Activated naive CD4-positive, alpha-beta T cell treated with Interleukin-2 at 50 U/mL for 16 hours (primary cell): ENCODE results near the gene SLC6A11.

ENCODE experiments used
- DNase-seq: peaks from one replicate; pipeline ENCODE4 v3.0.0-alpha.2; 2020

SLC6A11 gene

DNA sequence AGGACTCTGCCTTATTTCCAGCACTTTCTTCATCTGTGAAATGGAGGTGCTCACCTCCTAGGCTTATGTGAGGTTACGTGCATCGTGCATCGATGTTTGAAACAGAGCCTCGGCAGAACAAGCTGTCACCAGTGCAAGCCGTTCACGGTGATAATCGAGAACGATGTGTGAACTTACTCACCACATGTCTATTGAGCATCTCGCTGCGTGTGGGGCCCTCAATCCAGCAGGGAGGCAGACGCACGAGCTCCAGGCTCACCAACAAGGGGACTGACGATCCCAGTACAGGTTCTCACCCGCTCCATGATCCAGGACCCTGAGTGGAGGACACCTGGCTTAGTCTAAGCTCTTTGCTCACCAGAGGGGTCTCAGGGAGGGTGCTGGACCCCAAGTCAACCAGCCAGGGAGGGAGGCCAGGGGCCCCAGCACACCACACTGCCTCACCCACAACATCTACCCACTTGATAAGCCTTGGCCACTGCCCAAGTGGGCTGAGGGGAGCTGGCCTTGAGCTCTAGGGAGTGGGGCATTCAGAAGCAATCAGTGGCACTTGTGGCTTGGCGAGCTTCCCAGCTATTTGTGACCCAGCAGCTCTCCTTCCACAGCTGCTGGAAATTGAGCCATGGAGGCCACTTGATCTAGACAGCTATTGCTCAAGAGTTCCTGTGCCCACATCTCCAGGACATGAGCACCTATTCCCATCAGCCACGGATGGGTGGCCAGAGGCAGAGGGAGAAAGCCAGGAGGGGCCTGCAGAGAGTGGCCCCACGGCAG, 142.1 kb downstream of the SLC6A11 start:
- DNase-seq, result no peak

DNA sequence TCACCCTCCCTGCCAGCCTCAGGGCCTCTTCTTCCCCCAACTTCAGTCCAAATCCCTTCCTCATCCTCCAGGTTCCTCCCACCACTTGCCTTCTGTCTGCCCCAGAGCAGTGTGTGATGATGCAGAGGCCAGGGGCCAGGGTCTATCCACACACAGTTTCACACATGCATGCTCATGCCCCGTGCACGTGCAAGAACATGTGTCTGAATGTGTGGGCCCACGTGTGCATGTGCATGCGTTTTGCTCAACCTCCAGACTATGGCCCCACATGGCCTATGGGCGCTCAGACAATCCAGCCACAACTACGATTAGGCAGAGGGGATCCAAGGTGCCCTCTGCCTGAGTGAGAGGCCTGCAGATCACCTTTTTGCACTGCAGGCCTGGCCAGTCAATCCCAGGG, 144.2 kb downstream of the SLC6A11 start:
- DNase-seq, result no peak

DNA sequence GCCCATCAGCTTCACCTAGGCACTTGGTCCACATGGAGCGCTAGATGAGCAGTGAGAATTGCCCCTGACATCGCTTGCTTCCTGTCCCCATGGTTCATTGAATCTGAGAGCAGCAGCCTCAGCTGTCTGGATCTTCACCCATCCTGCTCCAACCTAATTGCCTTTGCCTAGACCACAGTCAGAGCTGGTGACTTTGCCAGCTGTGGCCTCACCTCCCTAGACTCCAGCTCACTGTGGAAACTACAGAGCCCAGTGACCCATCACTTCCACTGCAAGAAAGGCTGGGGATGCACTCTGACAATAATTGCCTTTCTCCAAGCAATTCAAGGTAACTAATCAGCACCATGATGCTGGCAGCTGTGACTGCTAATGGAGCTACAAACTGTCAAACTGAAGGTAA, 145.9 kb downstream of the SLC6A11 start:
- no peak for DNase-seq

DNA sequence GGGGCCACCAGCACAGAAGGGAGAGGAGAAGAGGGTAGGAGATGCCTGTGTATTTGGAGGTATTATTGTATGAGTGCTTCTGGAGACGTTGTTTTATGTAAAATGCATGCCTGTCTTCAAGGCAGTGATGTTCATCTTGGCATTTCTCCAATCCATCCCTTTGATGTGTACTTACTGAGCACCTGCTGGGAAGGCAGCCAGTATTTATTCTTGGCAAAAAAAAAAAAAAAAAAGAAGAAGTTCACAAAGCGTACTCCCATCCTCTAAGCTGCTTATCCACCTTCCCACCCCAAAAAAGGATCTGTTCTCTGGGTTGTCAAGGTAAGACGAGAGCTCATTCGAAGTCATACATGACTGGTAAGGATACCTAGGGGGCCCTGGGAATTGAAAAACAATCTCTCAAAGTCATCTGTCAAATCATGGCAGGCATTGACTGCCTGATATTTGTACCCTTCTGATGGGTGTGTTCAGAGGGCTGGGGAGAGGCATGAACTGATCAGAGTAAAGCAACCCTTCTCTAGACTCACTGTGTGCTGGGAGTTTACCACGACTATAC, 146.5 kb downstream of the SLC6A11 start:
- DNase-seq, result no peak

DNA sequence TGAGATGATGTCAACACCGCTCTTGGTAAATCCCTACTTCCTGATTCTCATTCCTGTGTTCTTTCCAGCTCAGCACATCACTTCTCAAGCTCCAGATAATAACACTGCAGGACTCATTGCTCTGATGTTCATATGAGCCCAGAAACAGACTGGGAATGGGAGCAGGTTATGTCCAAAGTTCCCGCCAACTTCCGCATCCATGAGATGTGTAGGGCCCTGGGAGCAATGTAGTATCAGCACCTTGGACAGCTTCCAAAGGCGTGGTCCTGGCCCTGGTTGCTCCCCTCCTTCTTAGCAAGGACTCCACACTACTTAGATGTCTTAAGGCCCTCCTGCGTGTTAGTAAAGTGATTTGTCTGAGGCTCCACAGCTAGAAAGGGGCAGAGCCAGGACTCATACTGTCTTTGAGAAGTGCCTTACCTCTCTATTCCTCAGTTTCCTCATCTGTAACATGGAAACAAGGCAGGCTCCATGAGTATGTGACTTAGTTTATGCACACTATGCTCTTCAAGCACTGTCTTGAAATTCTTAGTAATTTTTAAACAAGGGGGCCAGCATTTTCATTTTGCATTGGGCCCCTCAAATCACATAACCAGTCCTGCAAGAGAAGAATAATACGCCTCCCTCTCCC, 148.6 kb downstream of the SLC6A11 start:
- DNase-seq, result no peak

DNA sequence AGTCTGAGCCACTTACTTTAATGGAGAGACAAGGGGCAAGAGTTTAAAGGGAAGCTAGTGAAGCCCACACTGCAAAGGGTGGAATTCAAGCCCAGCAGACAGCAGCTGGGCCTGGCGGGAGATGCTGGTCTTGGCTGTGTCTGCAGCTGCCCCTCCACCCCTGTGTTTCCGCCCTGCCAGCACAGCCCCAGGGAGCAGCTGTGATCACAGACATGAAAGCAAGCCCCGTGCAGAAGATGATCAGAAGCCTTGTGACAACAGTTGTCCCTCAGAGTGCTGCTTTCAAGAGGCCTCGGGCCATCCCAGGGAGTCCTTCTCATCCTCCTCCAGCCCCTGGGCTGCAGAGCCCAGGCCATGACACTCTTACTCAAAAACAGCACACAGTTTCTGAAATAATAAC, 152.4 kb downstream of the SLC6A11 start:
- DNase-seq, result no peak

DNA sequence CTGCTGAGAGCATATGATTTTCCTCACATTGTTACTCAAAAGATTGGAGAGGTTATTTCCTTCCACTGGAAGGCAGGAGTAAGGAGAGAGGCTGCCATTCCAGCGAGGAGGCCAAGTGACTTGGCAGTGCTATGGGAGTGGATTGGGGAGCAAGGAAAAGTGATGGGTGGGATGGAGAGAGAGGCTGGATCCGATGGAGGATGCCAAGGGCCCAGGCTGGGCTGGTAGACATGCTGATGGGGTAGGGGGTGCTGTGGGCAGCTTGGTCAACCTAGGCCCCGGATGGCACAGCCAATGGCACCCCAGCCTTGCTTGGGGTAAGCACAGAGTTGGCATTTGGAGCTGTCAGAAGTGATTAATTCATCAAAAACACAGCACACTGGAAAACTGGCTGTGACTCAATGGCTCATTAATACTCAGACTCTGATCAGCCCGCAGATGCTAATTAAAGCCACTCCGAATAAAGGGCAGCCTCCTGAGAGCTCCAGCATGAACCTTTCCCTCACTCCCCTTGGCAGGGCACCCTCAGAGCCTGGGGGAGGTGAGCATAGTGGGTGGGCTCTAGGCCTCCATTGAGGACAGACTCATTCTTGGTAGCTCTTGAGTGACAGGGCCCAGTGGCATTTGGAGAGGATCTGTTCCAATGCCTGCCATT, 154.4 kb downstream of the SLC6A11 start:
- DNase-seq, result no peak

DNA sequence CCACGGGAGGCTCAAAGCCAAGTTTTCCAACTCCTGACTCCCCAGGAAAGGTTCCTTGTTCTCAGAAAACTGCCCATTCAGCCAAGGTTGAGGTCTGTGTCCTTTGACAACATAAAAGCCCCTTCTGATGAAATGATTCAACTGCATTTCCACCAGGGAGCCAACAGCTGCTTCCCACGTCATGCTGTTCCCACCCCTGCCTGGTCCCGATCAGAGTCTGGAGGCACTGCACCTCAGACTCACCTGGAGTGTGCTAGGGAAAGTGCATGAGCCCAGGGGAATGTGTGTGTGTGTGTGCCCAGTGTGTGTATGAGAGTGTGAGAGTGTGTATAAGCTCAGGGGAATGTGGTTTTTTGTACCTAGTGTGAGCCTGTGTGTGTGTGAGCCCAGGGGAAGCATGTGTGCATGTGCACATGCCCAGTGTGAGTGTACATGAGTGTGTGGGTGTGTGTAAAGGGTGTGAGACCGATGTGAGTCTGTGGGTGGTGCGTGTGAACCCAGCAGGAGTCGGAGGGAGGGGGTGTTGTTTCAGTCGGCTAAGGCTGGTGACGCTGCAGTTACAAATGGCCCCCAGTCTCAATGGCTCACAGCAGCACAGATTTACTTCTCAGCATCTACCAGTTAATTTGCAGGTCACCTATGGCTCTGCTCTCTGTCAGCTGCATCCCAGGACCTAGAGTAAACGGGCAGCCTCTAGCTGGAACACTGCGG, 156.2 kb downstream of the SLC6A11 start:
- no peak for DNase-seq

DNA sequence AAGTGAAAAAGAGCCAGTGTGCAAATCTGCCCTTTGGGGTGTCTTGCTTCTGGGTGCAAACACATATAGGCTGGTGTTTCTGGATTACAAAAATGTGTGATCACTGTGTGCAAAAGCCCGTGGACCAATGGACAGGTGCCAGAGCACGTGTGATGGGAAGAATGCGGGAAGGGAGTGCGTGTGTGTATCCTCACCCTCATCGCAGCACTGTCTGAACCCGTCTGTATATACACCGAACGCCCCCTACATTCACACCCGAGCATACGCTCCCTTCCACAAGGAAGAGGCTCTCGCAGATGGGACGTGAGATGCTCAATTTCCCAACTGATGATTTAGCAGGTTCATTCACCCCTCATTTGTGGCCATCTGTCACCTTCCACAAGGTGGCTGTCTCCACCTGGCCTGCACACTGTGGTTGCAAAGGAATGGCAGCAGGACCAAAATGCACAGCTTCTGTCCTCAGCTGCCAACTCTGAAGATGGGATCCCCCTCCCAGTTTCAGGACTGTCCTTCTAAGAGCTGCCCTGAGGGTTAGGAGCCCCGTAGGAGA, 157.1 kb downstream of the SLC6A11 start:
- DNase-seq, result no peak

DNA sequence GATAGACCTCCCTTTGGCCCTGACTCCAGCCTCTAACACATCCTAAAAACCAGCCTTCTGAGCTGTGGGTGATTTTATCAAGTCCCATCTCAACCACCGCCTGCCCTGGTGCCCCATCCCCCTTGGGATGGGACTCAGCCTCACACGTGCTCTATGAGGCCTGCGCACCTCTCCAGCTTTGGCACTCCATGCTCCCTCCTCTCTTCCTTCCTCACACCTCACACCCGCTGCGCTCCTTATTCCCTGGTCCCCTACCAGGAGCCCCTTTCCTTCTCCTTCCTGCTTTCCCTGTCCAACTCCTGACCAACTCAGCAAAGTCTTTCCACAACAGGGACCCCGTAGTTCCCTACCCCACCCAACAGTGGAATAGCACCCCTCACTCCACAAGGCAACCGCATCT, 158.1 kb downstream of the SLC6A11 start:
- no peak for DNase-seq

DNA sequence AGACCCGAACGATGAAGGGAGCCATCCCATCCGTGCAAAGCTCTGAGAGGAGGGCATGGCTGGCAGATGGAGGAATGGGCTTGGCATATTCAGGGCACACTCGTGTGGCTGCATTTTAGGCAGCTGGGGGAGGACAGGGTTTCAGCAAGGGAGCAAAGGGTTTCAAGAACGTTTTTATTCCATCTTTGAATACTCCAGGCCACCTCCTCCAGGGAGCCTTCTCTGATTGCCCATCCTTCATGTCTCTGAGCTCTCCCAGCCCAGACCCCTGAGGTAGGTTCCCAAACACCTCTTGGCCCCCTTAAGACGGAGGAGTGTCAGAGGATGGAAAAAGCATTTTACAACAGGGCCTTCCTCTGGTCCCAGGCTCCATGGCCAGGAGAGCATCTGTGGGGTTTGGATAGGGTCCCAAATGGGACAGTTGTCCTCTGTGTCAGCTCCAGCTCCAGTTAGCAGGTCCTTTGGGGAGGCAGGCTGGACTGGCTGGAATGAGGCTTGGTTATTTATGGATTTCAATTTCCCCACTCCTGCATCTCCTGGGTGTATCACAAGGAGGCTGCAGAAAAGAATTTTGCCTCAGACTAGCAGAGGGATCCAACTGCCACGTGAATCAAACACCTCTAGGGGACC, 158.8 kb downstream of the SLC6A11 start:
- no peak for DNase-seq

DNA sequence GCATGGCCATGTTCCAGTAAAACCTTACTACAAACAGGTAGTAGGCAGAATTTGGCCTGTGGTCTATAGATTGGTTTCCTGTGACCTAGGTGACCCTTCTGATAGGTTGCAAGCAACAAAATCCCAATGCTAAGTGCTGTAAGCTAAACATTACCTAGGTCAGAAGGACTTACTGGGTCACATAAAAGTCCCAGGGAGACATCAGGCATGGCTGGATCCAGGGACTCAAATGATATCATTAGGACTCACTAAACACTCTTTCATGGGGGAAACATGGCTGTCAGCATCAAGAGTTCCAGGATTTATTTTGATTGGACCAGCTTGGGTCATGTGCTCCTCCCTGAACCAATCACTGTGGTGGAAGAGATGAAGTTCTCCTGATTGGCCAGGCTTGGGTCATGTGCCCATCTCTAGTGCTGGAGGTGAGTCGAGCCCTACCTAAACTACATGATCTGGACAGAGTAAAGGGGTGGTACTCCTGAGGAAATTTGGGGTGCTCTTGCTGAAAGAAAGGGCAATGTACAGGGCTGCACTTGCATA, 159.7 kb downstream of the SLC6A11 start:
- no peak for DNase-seq

DNA sequence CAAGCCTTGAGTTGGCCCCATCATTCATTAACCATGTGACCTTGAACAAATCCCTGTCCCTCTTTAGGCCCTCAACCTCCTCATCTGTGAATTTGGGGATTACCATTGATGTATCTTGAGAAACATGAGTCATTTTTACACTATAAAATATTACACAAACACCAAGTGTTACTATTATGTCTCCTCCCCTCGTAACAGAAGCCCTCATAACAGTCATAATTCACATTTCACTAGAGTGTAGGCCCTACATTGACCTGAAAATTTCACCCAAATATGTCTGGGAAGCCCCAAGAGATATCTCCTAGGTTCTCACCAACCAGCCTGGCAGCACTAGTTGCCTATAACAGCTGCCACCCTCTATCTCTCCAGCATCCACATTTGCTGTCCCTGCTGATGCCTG, 160.7 kb downstream of the SLC6A11 start:
- DNase-seq, result no peak

DNA sequence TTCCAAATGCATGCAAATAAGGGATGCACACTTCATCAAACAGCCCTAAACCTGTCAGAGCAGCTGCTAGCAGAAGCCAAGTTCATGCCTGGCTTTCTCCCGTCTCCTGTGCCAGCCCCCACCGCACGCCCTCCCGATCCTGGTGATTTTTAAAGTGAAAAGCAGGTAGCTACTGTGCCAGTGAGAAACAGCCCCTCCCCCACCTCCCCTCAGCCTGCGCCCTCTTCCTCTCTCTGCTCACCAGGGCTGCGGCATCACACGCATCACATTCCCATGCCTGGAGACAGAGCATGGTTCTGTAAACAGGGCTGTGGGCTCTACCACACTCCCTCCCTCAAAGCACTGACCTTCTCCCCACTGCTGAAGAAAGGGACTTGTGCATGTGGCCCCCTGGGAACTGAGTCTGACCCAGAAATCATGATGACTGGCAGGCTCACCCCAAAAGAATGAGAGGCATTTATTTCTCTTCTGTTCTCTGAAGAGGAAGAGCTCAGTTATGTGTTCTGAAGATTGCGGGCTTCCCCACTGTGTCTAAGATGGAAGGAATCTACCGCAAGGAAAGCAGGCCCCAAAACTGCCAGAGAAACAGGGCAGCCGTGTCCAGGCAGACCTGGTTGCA, 162.0 kb downstream of the SLC6A11 start:
- no peak for DNase-seq

DNA sequence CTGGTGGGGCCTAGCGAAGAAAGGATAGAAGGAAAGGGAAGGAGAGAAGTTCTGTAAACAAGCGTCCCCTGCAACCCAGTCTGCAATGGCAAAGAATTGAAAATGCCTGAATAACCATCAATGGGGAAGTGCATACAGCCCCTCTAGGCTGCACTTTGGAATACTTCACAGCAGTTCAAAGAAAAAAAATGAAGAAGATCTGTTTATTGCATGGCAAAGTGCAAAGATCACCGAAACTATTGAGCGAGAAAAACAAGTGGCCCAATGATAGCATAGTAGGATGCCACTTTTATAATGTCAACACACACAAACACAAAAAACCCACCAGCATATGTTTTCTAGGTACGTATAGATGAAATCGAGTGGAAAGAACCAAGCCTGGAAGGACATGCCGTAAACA, 162.9 kb downstream of the SLC6A11 start:
- no peak for DNase-seq

DNA sequence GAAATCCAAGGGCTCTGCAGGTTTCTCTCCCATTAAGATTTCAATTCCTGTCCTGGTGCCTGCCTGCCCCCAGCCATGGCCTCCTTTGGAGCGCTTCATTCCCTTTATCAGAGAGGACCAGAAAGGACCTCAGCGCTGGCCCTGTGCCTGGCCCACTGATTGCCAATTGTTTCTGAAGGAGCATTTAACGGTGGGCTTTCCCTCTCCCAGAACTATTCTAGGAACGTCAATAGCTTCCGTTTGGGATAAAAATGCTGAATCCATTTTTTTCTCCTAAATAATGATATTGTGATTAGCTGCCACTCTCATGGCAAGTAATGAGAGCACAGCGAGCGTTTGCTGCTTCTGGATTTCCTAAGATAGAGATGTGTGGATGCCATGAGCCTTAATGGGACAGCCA, 164.3 kb downstream of the SLC6A11 start:
- DNase-seq, result no peak

DNA sequence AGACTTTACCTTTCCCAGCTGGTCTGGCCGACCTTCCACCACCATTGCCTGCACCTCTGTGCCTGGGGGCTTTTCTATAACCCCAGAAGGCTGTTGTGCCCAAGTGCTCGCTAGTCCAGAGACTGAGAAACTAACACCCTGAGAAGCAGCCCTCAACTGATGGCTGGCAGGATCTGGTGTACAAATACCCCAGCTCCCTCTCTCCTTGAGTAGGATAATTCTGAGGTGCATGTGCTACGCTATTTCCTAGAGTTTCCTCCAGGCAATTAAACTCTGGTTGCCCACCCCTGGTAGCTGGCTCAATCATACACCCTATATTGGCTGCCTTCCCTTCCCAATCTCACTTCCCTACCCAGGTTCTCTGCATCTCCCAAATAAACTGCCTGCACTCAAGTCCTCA, 165.0 kb downstream of the SLC6A11 start:
- no peak for DNase-seq

DNA sequence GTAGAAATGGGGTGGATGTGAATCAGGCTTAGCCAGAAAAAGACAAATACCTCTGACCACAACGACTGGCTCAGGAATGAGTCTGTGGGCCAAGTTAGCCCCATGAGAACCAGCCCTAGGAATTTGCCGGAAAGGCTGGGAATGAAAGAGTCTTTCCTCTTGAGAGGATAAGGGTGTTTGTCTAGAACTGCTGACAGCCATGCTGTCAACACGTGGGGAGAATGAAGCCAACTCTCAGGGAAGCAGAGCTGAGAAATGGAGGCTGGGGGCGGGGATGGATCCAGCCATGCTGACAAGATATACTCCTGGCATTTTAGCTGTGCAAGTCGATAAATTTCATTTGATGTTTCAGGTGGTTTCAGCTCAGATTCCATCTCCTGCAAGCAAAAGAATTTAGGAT, 165.9 kb downstream of the SLC6A11 start:
- DNase-seq, result no peak

DNA sequence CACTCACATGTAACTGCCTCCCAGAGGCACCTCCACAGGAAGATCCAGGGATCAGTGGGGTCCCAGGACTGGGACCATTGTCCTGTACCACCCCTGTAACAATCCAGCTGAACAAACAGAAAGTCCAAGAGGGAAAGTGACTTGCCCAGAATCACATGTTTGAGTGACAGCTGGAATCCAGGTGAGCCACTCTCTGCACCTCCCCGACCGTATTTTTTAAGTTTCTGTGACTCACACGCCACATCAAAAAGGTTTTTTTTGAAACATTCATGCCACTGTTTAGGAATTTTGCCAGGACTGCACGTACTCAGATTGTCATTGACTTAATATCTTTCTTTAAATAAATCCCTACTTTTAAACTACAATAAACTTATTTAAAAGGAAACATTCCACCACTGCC, 166.8 kb downstream of the SLC6A11 start:
- no peak for DNase-seq

DNA sequence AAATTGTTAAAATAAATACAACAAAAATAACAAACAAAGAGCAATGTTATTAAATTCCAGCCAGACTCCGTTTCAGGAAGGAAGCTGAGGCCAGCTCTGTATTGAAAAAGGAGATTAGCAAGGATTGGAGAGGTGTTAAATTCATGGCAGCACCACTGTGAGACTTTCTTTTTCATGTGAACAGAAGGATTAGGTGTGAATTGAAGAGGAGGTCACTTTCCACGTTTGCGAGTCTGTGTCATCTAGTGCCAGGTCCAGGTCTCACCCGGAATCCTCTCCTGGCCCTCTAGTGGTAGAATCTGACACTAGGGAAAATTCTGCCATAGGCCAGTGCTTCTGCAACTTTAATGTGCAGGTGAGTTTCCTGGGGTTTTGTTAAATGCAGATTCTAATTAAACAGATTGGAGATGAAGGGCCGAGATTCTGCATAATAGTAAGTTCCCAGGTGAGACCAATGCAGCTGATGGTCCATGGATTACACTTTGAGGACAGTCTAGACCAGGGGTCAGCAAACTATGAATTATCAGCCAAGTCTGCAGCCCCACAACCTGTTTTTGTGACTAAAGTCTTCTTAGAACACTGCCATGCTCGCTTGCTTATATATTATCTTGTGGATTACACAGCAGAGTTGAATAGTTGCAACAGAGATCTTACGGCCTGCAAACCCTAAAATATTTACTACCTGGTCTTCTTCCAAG, 167.3 kb downstream of the SLC6A11 start:
- peak; percentile 3 for DNase-seq

DNA sequence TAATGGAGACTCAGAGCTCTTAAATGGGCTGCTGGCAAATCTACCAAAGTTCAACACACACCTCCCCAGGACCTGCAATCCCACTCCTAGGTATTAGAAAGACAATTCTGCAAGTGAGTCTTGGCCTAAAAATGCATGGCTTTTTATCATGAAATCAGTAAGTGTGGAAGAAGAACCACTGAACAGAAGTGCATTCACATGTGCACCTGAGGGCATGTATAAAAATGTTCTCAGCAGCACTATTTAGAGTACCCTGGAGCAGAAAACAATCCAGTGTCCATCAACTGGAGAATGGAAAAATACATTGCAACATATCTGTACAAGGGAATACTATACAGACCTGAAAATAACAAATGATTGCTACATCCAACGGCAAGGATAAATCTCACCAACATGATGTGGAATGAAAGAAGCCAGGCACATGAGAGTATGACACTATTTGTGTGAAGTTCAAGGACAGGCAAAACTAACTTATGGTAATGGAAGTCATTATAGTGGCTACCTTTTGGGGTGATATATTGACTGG, 168.4 kb downstream of the SLC6A11 start:
- no peak for DNase-seq
